IMR-90 (cell line): Measurements from ENCODE around the gene TLCD4. TPM values are rescaled to one million over a fixed set of nuclear protein-coding genes. Genes with fewer than 3 reads are reported as not detected.

ENCODE experiments used
- ATAC-seq: fragments of 200-7000 bp; cut with Tn5 transposase; 2 replicates; pipeline ENCODE4 v1.9.1; 2020; ENCODE audit warnings: low read depth, mild to moderate bottlenecking, moderate library complexity
- BruUV-seq: library from RNA; stranded (reverse); fragments of 400-500 nt; replicated peaks from 2 replicates; lab custom pipeline; 2021; lab: Mats Ljungman, UMichigan
- CTCF ChIA-PET: fragments of 300-600 bp; formaldehyde crosslinking; extraction: SDS; loops from one replicate; lab custom pipeline; 2021; ENCODE audit warnings: antibody characterized with exemption; lab: Yijun Ruan, JAX
- POLR2A ChIA-PET: fragments of 300-600 bp; sonication (Branson Sonifier 250); formaldehyde crosslinking; loops from one replicate; lab custom pipeline; 2022; ENCODE audit warnings: antibody characterized with exemption; ENCODE audit not compliant: unreplicated experiment; lab: Charles Lee
- DNase-seq: peaks from one replicate; pipeline ENCODE4 v3.0.0; 2013
- H2AFZ ChIP-seq: replicated peaks from 2 replicates; pipeline ENCODE3; 2013; ENCODE audit warnings: low read length, mild to moderate bottlenecking; ENCODE audit not compliant: poor library complexity
- H2AK5ac ChIP-seq: 2 replicates; pipeline ENCODE4 v1.6.1; 2013; ENCODE audit warnings: low read depth, low read length, inconsistent platforms
- H2AK9ac ChIP-seq: replicated peaks from 2 replicates; pipeline ENCODE3; 2013; ENCODE audit warnings: mild to moderate bottlenecking, low read depth, low read length, moderate library complexity; ENCODE audit not compliant: poor library complexity
- H2BK120ac ChIP-seq: 2 replicates; pipeline ENCODE4 v1.6.1; 2013; ENCODE audit warnings: low read depth, low read length, inconsistent platforms
- H2BK15ac ChIP-seq: 3 replicates; pipeline ENCODE4 v1.6.1; 2013; ENCODE audit warnings: low read depth, low read length, inconsistent platforms
- H2BK20ac ChIP-seq: 2 replicates; pipeline ENCODE4 v1.6.1; 2013; ENCODE audit warnings: low read depth, mild to moderate bottlenecking, inconsistent platforms, low read length, moderate library complexity
- H2BK5ac ChIP-seq: 2 replicates; pipeline ENCODE4 v1.6.1; 2013; ENCODE audit warnings: mild to moderate bottlenecking, low read depth, low read length, inconsistent platforms; ENCODE audit not compliant: poor library complexity, severe bottlenecking
- H3K14ac ChIP-seq: replicated peaks from 2 replicates; pipeline ENCODE4 v1.6.1; 2013; ENCODE audit warnings: low read depth, low read length, inconsistent platforms
- H3K18ac ChIP-seq: 2 replicates; pipeline ENCODE4 v1.6.1; 2013; ENCODE audit warnings: low read depth, low read length, control low read depth
- H3K23ac ChIP-seq: 2 replicates; pipeline ENCODE4 v1.6.1; 2013; ENCODE audit warnings: low read depth, low read length, inconsistent platforms
- H3K27ac ChIP-seq: 2 replicates; pipeline ENCODE4 v1.5.1; 2013; ENCODE audit warnings: mild to moderate bottlenecking, control low read depth, low read length; ENCODE audit not compliant: insufficient read depth
- H3K27me3 ChIP-seq: 2 replicates; pipeline ENCODE4 v1.6.1; 2013; ENCODE audit warnings: low read length; ENCODE audit not compliant: control insufficient read depth, insufficient read depth
- H3K36me3 ChIP-seq: 2 replicates; pipeline ENCODE4 v1.6.1; 2013; ENCODE audit warnings: low read length, mixed read lengths; ENCODE audit not compliant: control insufficient read depth, insufficient read depth
- H3K4ac ChIP-seq: 2 replicates; pipeline ENCODE4 v1.6.1; 2013; ENCODE audit warnings: low read depth, low read length, inconsistent platforms
- H3K4me1 ChIP-seq: 2 replicates; pipeline ENCODE4 v1.6.1; 2013; ENCODE audit warnings: low read length, mixed read lengths; ENCODE audit not compliant: control insufficient read depth, insufficient read depth
- H3K4me2 ChIP-seq: 2 replicates; pipeline ENCODE4 v1.6.1; 2013; ENCODE audit warnings: low read depth, mild to moderate bottlenecking, control low read depth, low read length, moderate library complexity
- H3K4me3 ChIP-seq: 2 replicates; pipeline ENCODE4 v1.5.1; 2013; ENCODE audit warnings: low read depth, mild to moderate bottlenecking, control low read depth, low read length, moderate library complexity; ENCODE audit not compliant: insufficient read depth
- H3K56ac ChIP-seq: 2 replicates; pipeline ENCODE4 v1.6.1; 2013; ENCODE audit warnings: low read length, inconsistent platforms; ENCODE audit not compliant: insufficient read depth; ENCODE audit errors: extremely low read depth
- H3K79me1 ChIP-seq, 2 experiments: 2 replicates each; pipeline ENCODE4 v1.6.1; 2013; ENCODE audit warnings: low read length in 2 of 2, inconsistent platforms in 1 of 2, low read depth in 1 of 2
- H3K9ac ChIP-seq: 2 replicates; pipeline ENCODE4 v1.6.1; 2013; ENCODE audit warnings: low read depth, low read length, control low read depth
- H3K9me1 ChIP-seq: 2 replicates; pipeline ENCODE4 v1.6.1; 2013; ENCODE audit warnings: low read length, inconsistent platforms; ENCODE audit not compliant: insufficient read depth
- H3K9me3 ChIP-seq: 2 replicates; pipeline ENCODE4 v1.6.1; 2013; ENCODE audit warnings: low read length; ENCODE audit not compliant: control insufficient read depth, insufficient read depth
- H4K20me1 ChIP-seq: 2 replicates; pipeline ENCODE4 v1.6.1; 2013; ENCODE audit warnings: low read length, inconsistent platforms; ENCODE audit not compliant: insufficient read depth
- H4K5ac ChIP-seq: 2 replicates; pipeline ENCODE4 v1.6.1; 2013; ENCODE audit warnings: mild to moderate bottlenecking, low read depth, low read length, control low read depth
- H4K8ac ChIP-seq, 2 experiments: 2 replicates each; pipeline ENCODE4 v1.6.1; 2013; ENCODE audit warnings: low read depth in 2 of 2, low read length in 2 of 2, control low read depth in 1 of 2, inconsistent platforms in 1 of 2
- H4K91ac ChIP-seq: 2 replicates; pipeline ENCODE4 v1.6.1; 2013; ENCODE audit warnings: low read depth, low read length, inconsistent platforms; ENCODE audit not compliant: insufficient read depth
- CEBPB ChIP-seq: IDR thresholded peaks from 2 replicates; pipeline ENCODE4 v1.6.1; 2012; ENCODE audit warnings: low read depth, low read length, improper control_type of control experiment
- CTCF ChIP-seq: conservative IDR thresholded peaks from 2 replicates; pipeline ENCODE4 v1.5.1; 2012; ENCODE audit warnings: mild to moderate bottlenecking, low read depth, low read length, improper control_type of control experiment
- ELK1 ChIP-seq: fragments of 150-350 bp; IDR thresholded peaks from 2 replicates; pipeline ENCODE4 v1.6.1; 2016; ENCODE audit warnings: low read depth, mild to moderate bottlenecking, low read length, moderate library complexity, borderline replicate concordance
- MAFK ChIP-seq: IDR thresholded peaks from 2 replicates; pipeline ENCODE4 v1.6.1; 2012; ENCODE audit warnings: low read depth, low read length, improper control_type of control experiment
- MAZ ChIP-seq: IDR thresholded peaks from 2 replicates; pipeline ENCODE4 v1.6.1; 2012; ENCODE audit warnings: low read depth, mild to moderate bottlenecking, low read length, improper control_type of control experiment, moderate library complexity, borderline replicate concordance
- MXI1 ChIP-seq: IDR thresholded peaks from 2 replicates; pipeline ENCODE4 v1.6.1; 2012; ENCODE audit warnings: low read depth, mild to moderate bottlenecking, low read length, moderate library complexity, borderline replicate concordance
- NFE2L2 ChIP-seq: fragments of 150-350 bp; IDR thresholded peaks from 2 replicates; pipeline ENCODE4 v1.6.1; 2016; ENCODE audit warnings: low read depth, mild to moderate bottlenecking, low read length
- POLR2A ChIP-seq: IDR thresholded peaks from 2 replicates; pipeline ENCODE4 v1.6.1; 2012; ENCODE audit warnings: mild to moderate bottlenecking, low read depth, low read length
- RAD21 ChIP-seq: IDR thresholded peaks from 2 replicates; pipeline ENCODE4 v1.6.1; 2012; ENCODE audit warnings: low read length, improper control_type of control experiment
- RCOR1 ChIP-seq: IDR thresholded peaks from 2 replicates; pipeline ENCODE4 v1.6.1; 2012; ENCODE audit warnings: mild to moderate bottlenecking, low read length, improper control_type of control experiment; ENCODE audit not compliant: insufficient replicate concordance
- SMC3 ChIP-seq: fragments of 150-350 bp; IDR thresholded peaks from 2 replicates; pipeline ENCODE4 v1.6.1; 2016; ENCODE audit warnings: low read depth, mild to moderate bottlenecking, antibody characterized with exemption, low read length, moderate library complexity
- WGBS, 2 experiments: methylation state at CpG; one replicate each; pipeline versions ENCODE4 v1.1.5 to v1.1.7; 2013; ENCODE audit warnings: missing lambda C conversion rate in 2 of 2; ENCODE audit not compliant: insufficient read length in 1 of 2; ENCODE audit errors: extremely low coverage in 2 of 2; 5-methylcytosine and 5-hydroxymethylcytosine counted together
- dilution Hi-C: fragments of 300-500 bp; cut with HindIII; formaldehyde crosslinking; loops from one replicate; pipeline ENCODE4 v1.14.3; 2018; ENCODE audit warnings: low sequenced_read_pairs; ENCODE audit not compliant: unreplicated experiment
- in situ Hi-C: fragments of 300-500 bp; cut with MboI; formaldehyde crosslinking; loops from 3 replicates; pipeline ENCODE4 v1.14.3; 2019; ENCODE audit warnings: low sequenced_read_pairs, inconsistent platforms, mixed read lengths
- intact Hi-C: fragments of 100-400 bp; cut with micrococcal nuclease; formaldehyde crosslinking; loops from 2 replicates; pipeline ENCODE4 v1.10.0; 2022
- polyA plus RNA-seq, 3 experiments: library from polyadenylated mRNA; depleted of rRNA; stranded (reverse); fragments of >200 nt; gene quantifications; 2 replicates each; pipeline ENCODE4 v1.2.3, GENCODE V29; 2012; ENCODE audit warnings: low replicate concordance in 1 of 3
- total RNA-seq: library from RNA; depleted of rRNA; stranded (reverse); fragments of >200 nt; gene quantifications from 2 replicates; pipeline ENCODE4 v1.2.3, GENCODE V29; 2012

Gene TLCD4
- total and polyA plus RNA-seq, 2 of the 4 experiments (the other 2 are of a cell fraction), result 0.22 to 0.36 TPM

- H3K79me1 ChIP-seq, result no peaks in the 10 kb centered on the region
- H3K4me1 ChIP-seq, result no peaks in the 10 kb centered on the region
- H3K9me1 ChIP-seq, result no peaks in the 10 kb centered on the region
- no peak overlapping the region for H2BK120ac ChIP-seq
- POLR2A ChIA-PET, result no interaction called here
- H3K9me3 ChIP-seq, result no peaks in the 10 kb centered on the region
- CTCF ChIA-PET, result no interaction called here
- H3K18ac ChIP-seq, result no peak overlapping the region
- no peak overlapping the region for H4K91ac ChIP-seq
- ATAC-seq (no peak), DNase-seq (no peak)
- WGBS, 2 experiments, result no CpG with 5 or more reads among the region's 1 CpG
- no peak overlapping the region for H2BK5ac ChIP-seq
- no TSS peak for BruUV-seq
- H3K23ac ChIP-seq, result no peak overlapping the region
- H3K9ac ChIP-seq, result no peak overlapping the region
- no peaks in the 10 kb centered on the region; the same call in 1 of the 2 replicates for H3K27me3 ChIP-seq
- H4K8ac ChIP-seq, result no peak overlapping the region
- H2AFZ ChIP-seq, result no peak overlapping the region
- no peak overlapping the region for H2AK5ac ChIP-seq
- no peak overlapping the region for H3K14ac ChIP-seq
- H3K56ac ChIP-seq, result no peak overlapping the region
- no peak overlapping the region for H3K4ac ChIP-seq
- dilution Hi-C loops, result no loop called here
- TF ChIP-seq SMC3 (no peak), ELK1 (no peak), RCOR1 (no peak), RAD21 (no peak), NFE2L2 (no peak), CTCF (no peak), MAZ (no peak), MAFK (no peak), MXI1 (no peak), CEBPB (no peak), POLR2A (no peak)
- no peak overlapping the region for H2BK15ac ChIP-seq
- H3K27ac ChIP-seq, result no peak overlapping the region
- H4K20me1 ChIP-seq, result no peaks in the 10 kb centered on the region
- no peak overlapping the region for H3K4me2 ChIP-seq
- H3K4me3 ChIP-seq, result no peak overlapping the region
- H3K36me3 ChIP-seq, result no peaks in the 10 kb centered on the region
- intact Hi-C loops, result no loop called here
- H4K5ac ChIP-seq, result no peak overlapping the region
- H2BK20ac ChIP-seq, result no peak overlapping the region
- in situ Hi-C loops, result no loop called here
- H2AK9ac ChIP-seq, result no peak overlapping the region
Measured at GRCh38 chr1:95154096-95154495, 36.9 kb downstream of the TLCD4 start.
